PC-9 (cell line): ENCODE results near the gene KLHL4. TPM values are rescaled to one million over a fixed set of nuclear protein-coding genes. Genes with fewer than 3 reads are reported as not detected.

Experiments used
- BruUV-seq: library from RNA; stranded (reverse); fragments of 400-500 nt; replicated peaks from 2 replicates; lab custom pipeline; 2021; lab: Mats Ljungman, UMichigan
- CTCF ChIA-PET: fragments of 300-600 bp; sonication (Branson Sonifier 250); formaldehyde crosslinking; loops from one replicate; lab custom pipeline; 2022; ENCODE audit warnings: antibody characterized with exemption; lab: Charles Lee
- POLR2A ChIA-PET: fragments of 300-600 bp; sonication (Branson Sonifier 250); formaldehyde crosslinking; loops from one replicate; lab custom pipeline; 2022; ENCODE audit warnings: antibody characterized with exemption; ENCODE audit not compliant: unreplicated experiment; lab: Charles Lee
- DNase-seq, 2 experiments: peaks; one replicate each; pipeline versions ENCODE4 v3.0.0 to v3.0.0-alpha.2; 2015 to 2022; ENCODE audit warnings: mixed read lengths in 1 of 2
- H2AFZ ChIP-seq: fragments of 200-600 bp; sonication (generic); 2 replicates; pipeline ENCODE4 v1.8.1; 2017; ENCODE audit warnings: antibody characterized with exemption
- H3F3A ChIP-seq: fragments of 200-600 bp; sonication (generic); 2 replicates; pipeline ENCODE4 v1.8.1; 2017; ENCODE audit warnings: antibody characterized with exemption, mild to moderate bottlenecking, low read depth; ENCODE audit not compliant: insufficient read depth
- H3K27ac ChIP-seq: fragments of 200-600 bp; sonication (generic); 2 replicates; pipeline ENCODE4 v1.6.1; 2016; ENCODE audit warnings: mixed run types
- H3K27me3 ChIP-seq: fragments of 200-600 bp; sonication (generic); 2 replicates; pipeline ENCODE4 v1.6.1; 2016; ENCODE audit warnings: low read depth, mixed run types; ENCODE audit not compliant: insufficient read depth
- H3K36me3 ChIP-seq: fragments of 200-600 bp; sonication (generic); 2 replicates; pipeline ENCODE4 v1.6.1; 2016; ENCODE audit warnings: low read depth, mixed run types
- H3K4me1 ChIP-seq: fragments of 200-600 bp; sonication (generic); replicated peaks from 2 replicates; pipeline ENCODE4 v1.6.1; 2016; ENCODE audit warnings: mixed run types; ENCODE audit not compliant: insufficient read depth
- H3K4me2 ChIP-seq: fragments of 200-600 bp; sonication (generic); 2 replicates; pipeline ENCODE4 v1.6.1; 2017; ENCODE audit warnings: mixed run types
- H3K4me3 ChIP-seq: fragments of 200-600 bp; sonication (generic); 2 replicates; pipeline ENCODE4 v1.6.1; 2016; ENCODE audit warnings: mixed run types
- H3K79me2 ChIP-seq: fragments of 200-600 bp; sonication (generic); 2 replicates; pipeline ENCODE4 v1.6.1; 2017; ENCODE audit warnings: low read depth, mixed run types
- H3K9me2 ChIP-seq: fragments of 200-600 bp; sonication (generic); 2 replicates; pipeline ENCODE4 v1.8.1; 2017; ENCODE audit warnings: mild to moderate bottlenecking; ENCODE audit not compliant: insufficient read depth
- H3K9me3 ChIP-seq: fragments of 200-600 bp; sonication (generic); 2 replicates; pipeline ENCODE4 v1.8.1; 2016; ENCODE audit warnings: low read depth; ENCODE audit not compliant: insufficient read depth
- H4K20me1 ChIP-seq: fragments of 200-600 bp; sonication (generic); 2 replicates; pipeline ENCODE4 v1.8.1; 2017; ENCODE audit not compliant: insufficient read depth
- CTCF ChIP-seq: fragments of 200-600 bp; sonication (generic); conservative IDR thresholded peaks from 2 replicates; pipeline ENCODE4 v1.6.1; 2017; ENCODE audit warnings: mixed run types, antibody characterized with exemption, mild to moderate bottlenecking, moderate library complexity
- EZH2 ChIP-seq: fragments of 200-600 bp; sonication (generic); IDR thresholded peaks from 2 replicates; pipeline ENCODE4 v1.8.0; 2017; ENCODE audit warnings: antibody characterized with exemption, low read depth
- intact Hi-C: fragments of 100-400 bp; cut with micrococcal nuclease; formaldehyde crosslinking; loops from one replicate; pipeline ENCODE4 v1.10.0; 2022; ENCODE audit not compliant: unreplicated experiment
- total RNA-seq: library from RNA; stranded (reverse); gene quantifications from 2 replicates; pipeline ENCODE4 v1.2.3, GENCODE V29; 2021

Gene KLHL4
- total RNA-seq, 1 experiment from 2014 or later: 0.65 TPM

GRCh38 chrX:87710580-87710979 is 193.0 kb downstream of the KLHL4 start:
- Histone ChIP-seq H4K20me1 (no peaks in the 10 kb centered on the region), H3K79me2 (no peaks in the 10 kb centered on the region), H3K4me2 (no peak overlapping the region), H3K27ac (no peak overlapping the region), H2AFZ (no peak overlapping the region), H3K27me3 (no peaks in the 10 kb centered on the region), H3K4me3 (no peak overlapping the region), H3K4me1 (no peaks in the 10 kb centered on the region), H3K36me3 (no peaks in the 10 kb centered on the region), H3F3A (no peaks in the 10 kb centered on the region), H3K9me3 (no peaks in the 10 kb centered on the region), H3K9me2 (no peaks in the 10 kb centered on the region)
- TF ChIP-seq EZH2 (no peak), CTCF (no peak)
- BruUV-seq: no TSS peak
- DNase-seq: no peak
- ChIA-PET POLR2A (no interaction called here), CTCF (no interaction called here)
- intact Hi-C loops: no loop called here
